Breast epithelium (tissue), 3 donors: ENCODE data around the gene CFAP68.

Source experiments
- POLR2A ChIP-seq: fragments of 450-650 bp; IDR thresholded peaks from one replicate; pipeline ENCODE4 v1.6.1; 2016; ENCODE audit warnings: antibody characterized with exemption, mild to moderate bottlenecking, moderate library complexity
- POLR2AphosphoS5 ChIP-seq, 3 donors: sonication (generic); formaldehyde crosslinking; IDR thresholded peaks; one replicate each; pipeline ENCODE4 v1.6.1; 2017; ENCODE audit warnings: antibody characterized with exemption in 3 of 3
- TF ChIP-seq, protein P1 (sequence below), 3 donors: fragments of 450-650 bp; IDR thresholded peaks; one replicate each; pipeline ENCODE4 v1.5.1; 2016 to 2017; ENCODE audit warnings: antibody characterized with exemption in 3 of 3, mild to moderate bottlenecking in 3 of 3, moderate library complexity in 3 of 3

DNA sequence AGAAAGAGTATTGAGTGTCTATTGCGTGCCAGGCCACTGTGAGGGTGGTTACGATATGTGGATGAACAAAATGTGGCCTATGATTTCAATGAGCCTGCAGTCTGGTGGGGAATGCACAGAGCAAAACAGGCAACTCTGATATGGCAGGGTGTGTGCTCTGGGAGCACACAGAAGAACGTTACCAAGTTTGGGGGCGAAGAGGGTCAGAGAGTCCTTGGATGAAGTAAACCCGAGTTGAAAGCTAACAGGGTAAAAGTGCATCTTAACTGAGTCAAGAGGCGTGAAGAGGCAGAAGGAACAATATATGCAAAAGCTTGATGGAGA, 258 bp downstream of the CFAP68 start:
- TF ChIP-seq, protein P1, sequence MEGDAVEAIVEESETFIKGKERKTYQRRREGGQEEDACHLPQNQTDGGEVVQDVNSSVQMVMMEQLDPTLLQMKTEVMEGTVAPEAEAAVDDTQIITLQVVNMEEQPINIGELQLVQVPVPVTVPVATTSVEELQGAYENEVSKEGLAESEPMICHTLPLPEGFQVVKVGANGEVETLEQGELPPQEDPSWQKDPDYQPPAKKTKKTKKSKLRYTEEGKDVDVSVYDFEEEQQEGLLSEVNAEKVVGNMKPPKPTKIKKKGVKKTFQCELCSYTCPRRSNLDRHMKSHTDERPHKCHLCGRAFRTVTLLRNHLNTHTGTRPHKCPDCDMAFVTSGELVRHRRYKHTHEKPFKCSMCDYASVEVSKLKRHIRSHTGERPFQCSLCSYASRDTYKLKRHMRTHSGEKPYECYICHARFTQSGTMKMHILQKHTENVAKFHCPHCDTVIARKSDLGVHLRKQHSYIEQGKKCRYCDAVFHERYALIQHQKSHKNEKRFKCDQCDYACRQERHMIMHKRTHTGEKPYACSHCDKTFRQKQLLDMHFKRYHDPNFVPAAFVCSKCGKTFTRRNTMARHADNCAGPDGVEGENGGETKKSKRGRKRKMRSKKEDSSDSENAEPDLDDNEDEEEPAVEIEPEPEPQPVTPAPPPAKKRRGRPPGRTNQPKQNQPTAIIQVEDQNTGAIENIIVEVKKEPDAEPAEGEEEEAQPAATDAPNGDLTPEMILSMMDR (IDR thresholded peaks at IDR 0.05): no peak
- TF ChIP-seq POLR2AphosphoS5 (IDR thresholded peaks at IDR 0.05): no peak
- no peak for TF ChIP-seq POLR2A
